MV-4-11 (cell line): Measurements from ENCODE around the gene MOB3C.
"Not testable (repeated sequence)": the region's sequence is repeated elsewhere in the genome, so short reads cannot be mapped to it uniquely, and the experiment has no call there.

Experiments used
- DNase-seq: peaks from one replicate; lab custom pipeline; 2025; lab: John Stamatoyannopoulos, UW

The MOB3C gene

DNA sequence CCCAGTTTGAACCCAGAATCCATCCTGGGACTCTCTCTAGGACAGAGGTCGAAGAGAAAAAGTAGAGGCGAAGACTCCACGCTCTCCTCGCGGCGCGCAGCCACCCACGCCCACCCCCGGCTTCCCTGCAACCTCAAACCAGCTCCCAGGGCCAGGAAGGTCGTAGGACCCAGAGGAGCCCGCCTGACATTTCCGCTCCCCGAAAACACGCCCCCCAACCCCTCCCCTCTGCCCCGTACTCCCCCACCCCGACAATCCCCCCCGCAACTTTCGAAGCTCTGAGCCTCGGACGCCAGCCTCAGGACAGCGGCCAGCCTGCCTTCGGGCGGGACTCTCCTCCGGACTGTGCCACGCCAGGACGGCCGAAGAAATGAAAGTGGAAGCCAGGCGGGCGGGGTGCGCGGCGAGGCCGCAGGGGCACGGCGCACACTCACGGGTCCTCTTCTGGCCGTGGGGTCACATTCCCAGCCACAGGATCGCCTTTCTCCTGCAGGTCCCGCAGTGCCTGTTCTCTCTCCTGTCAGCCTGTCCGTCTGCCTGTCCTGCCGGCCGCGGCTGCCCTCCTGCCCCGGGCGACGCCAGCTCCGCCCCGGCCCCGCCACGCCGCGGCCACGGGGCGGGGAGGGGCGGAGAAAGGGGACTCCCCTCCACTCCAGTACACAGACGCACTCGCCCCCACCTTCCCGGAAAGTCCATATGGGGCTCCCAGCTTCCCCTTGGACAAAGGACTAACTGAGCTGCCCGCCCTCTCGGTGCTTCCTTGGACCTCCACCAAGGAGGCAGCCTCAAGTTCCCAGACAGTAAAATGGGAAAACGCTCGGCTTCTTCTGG lies at the start of gene MOB3C:
Gene MOB3C (minus strand): TSS at position 535 of the 831 bp plus-strand sequence. CDS start 3,490 bp downstream, outside the sequence.
- DNase-seq, result peak; percentile 26

- no peak for DNase-seq
These were observed 49.4 kb upstream of the MOB3C start for GRCh38 chr1:46665983-46666382.

DNA sequence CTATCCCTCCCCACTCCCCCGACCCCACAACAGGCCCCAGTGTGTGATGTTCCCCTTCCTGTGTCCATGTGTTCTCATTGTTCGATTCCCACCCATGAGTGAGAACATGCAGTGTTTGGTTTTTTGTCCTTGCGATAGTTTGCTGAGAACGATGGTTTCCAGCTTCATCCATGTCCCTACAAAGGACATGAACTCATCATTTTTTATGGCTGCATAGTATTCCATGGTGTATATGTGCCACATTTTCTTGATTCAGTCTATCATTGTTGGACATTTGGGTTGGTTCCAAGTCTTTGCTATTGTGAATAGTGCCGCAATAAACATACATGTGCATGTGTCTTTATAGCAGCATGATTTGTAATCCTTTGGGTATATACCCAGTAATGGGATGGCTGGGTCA lies 46.3 kb upstream of the MOB3C start:
- DNase-seq, result not testable (repeated sequence)

GRCh38 chr1:46660116-46660515 lies 43.5 kb upstream of the MOB3C start:
- DNase-seq, result not testable (repeated sequence)

- DNase-seq, result no peak
These were observed 42.8 kb upstream of the MOB3C start for GRCh38 chr1:46659307-46659870.

DNA sequence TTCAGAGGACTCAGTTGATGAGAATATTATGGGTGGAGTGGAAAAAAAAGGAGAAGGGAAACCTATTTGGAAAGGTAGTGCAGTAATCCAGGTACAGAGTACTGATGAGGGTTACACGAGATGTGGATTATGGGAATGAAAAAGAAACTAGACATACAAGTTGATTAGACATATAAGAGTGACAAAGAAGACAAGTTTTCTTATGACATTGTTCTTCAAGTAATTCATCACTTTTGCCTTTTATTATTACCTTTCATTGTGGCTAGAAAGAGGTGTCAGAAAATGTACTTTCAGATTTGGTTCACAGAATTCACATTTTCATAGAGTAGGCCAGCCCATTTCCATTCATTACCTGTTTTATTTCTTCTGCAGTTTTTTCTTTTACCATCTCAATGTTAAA lies 41.2 kb upstream of the MOB3C start:
- no peak for DNase-seq

- DNase-seq, result no peak
These were observed 40.0 kb upstream of the MOB3C start for GRCh38 chr1:46656643-46657042.

DNA sequence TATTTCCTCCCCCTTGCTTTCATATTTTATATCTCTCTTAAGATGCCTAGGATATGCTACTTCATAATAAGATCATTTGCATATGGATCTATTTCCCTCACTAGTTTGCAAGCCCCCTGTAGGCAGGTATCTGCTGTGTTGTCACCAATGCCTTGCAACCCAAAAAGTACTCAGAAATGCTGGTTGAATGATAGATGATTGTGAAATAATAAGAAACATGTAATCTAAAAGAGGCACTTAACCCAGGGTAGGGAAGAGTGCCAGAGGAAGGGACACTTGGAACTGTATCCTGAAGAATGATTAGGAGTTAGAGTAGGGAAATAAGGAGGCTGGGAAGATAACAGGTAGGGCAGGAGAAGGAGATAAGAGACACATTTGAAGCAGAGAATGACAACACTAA lies 39.2 kb upstream of the MOB3C start:
- DNase-seq, result no peak

DNA sequence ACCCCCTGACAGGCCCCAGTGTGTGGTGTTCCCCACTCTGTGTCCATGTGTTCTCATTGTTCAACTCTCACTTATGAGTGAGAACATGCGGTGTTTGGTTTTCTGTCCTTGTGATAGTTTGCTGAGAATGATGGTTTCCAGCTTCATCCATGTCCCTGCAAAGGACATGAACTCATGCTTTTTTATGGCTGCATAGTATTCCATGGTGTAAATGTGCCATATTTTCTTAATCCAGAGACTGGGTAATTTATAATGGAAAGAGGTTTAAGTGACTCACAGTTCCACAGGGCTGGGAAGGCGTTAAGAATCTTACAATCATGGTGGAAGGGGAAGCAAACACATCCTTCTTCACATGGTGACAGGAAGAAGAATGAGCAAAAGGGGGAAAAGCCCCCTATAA lies 38.1 kb upstream of the MOB3C start:
- not testable (repeated sequence) for DNase-seq

DNA sequence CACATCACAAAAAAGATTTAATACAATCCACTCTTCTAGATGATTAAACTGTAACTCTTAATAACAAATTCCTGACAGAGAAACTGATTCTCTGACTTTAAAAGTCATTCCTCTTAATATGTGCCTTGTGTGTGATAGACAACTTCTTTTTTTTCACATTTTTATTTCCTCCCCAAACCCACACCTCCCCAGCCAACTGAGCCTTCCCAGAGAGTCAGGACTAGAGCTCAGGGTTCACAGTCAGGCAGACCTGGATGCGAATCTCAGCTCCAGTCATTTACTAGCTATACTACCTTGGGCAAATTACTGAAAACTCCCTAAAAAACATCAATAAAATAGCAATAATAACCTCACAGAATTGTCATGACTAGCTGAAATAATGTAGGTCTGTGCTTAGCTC lies 37.4 kb upstream of the MOB3C start:
- no peak for DNase-seq

- no peak for DNase-seq
These were observed 36.9 kb upstream of the MOB3C start for GRCh38 chr1:46653405-46653958.

GRCh38 chr1:46652321-46653100 lies 35.9 kb upstream of the MOB3C start:
- no peak for DNase-seq

DNA sequence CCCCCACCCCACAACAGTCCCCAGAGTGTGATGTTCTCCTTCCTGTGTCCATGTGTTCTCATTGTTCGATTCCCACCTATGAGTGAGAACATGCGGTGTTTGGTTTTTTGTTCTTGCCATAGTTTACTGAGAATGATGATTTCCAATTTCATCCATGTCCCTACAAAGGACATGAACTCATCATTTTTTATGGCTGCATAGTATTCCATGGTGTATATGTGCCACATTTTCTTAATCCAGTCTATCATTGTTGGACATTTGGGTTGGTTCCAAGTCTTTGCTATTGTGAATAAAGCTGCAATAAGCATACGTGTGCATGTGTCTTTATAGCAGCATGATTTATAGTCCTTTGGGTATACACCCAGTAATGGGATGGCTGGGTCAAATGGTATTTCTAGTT lies 34.5 kb upstream of the MOB3C start:
- DNase-seq, result not testable (repeated sequence)

- DNase-seq, result no peak
These were observed 33.9 kb upstream of the MOB3C start for GRCh38 chr1:46650491-46650890.

GRCh38 chr1:46649764-46650163 lies 33.2 kb upstream of the MOB3C start:
- DNase-seq, result no peak

DNA sequence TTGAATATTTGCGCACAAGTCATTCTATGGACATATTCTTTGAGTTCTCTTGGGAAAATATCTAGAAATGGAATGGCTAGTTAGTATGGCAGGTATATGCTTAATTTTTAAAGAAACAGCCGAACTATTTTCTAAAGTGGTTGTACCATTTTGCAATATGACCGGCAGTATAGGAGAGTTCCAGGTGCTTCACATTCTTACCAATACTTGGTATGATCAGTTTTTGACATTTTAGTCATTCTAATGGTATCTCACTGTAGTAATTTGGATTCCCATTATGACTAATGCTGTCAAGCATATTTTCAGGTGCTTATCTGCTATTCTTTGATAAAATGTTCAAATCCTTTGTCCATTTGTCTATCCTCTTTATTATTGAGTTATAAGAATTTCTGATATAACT lies 31.0 kb upstream of the MOB3C start:
- no peak for DNase-seq

GRCh38 chr1:46646844-46647243 lies 30.2 kb upstream of the MOB3C start:
- DNase-seq, result no peak

DNA sequence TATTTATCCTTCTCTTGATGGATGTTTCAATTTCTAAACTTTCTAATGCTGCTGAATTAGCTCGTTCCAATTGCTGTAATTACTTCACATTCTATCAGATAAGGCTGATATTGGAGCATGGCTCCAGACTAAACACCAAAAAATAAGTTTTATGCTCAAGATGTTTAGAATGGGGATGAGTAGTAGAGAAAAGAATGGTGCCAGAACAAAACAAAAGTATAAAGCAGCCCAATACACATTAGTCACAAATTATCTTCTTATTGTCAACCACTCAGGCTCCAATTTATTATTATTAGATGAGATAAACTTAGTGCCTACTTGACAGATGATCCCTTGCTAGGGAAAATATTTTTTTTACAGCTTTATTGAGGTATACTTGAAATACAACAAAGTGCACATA lies 29.7 kb upstream of the MOB3C start:
- DNase-seq, result no peak

- no peak for DNase-seq
These were observed 29.2 kb upstream of the MOB3C start for GRCh38 chr1:46645815-46646214.

- DNase-seq, result no peak
These were observed 26.8 kb upstream of the MOB3C start for GRCh38 chr1:46643368-46643775.

DNA sequence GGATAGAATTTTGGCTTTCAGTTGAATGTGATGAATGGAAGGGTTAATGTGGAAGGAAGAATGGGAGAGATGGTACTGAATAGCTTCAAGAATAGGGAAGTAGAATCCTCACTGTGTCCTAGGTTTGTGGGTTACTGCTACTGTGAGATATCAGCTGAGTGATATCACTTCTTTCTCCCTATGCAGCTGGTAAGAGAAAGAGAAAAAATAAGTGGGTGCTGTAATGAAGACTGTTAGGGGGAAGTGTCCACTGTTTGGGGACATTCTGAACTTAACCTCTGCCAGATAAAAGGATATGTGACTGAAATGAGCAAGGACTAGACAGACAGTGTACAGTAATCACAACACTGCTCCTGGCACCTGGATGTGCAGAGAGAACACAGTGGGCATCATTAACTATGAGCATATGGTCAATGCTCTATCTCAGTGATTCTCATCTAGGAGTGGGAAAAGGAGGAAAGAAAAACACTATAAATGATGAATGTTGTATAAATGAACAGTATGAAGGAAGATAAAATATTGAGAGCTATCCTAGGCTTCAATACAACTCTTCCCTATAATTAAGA lies 25.6 kb upstream of the MOB3C start:
- peak; percentile 52 for DNase-seq

GRCh38 chr1:46639547-46639946 lies 22.9 kb upstream of the MOB3C start:
- no peak for DNase-seq
